HG02678 (cell line): ENCODE results near the gene FAM131A.
A peak's percentile ranks its signal among the peaks of the same experiment; 100 is the strongest.

Experiments used
- ATAC-seq: cut with Tn5 transposase; IDR thresholded peaks from one replicate; pipeline ENCODE4 v1.9.1; 2021; ENCODE audit warnings: mild to moderate bottlenecking, moderate library complexity; ENCODE audit not compliant: unreplicated experiment

The FAM131A gene

DNA sequence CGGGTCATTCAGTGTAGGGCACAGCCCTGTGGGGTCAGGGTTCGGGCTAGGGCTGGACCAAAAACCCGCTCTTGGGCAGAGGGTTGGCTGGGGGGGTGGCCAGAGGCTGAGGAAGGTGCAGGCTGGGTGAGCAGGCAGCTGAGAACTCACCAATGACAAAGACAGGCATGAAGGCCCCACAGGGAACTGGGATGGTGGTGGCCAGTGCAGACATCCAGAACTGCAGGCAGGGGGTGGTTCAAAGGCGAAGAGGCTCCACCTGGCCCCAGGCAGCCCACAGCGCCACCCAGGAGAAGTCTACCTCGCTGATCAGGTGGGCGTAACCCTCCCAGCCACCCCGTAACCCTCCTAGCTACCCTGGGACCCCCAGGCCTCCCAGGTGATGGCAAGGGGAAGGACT is 17.4 kb downstream of the FAM131A start:
- no peak for ATAC-seq

DNA sequence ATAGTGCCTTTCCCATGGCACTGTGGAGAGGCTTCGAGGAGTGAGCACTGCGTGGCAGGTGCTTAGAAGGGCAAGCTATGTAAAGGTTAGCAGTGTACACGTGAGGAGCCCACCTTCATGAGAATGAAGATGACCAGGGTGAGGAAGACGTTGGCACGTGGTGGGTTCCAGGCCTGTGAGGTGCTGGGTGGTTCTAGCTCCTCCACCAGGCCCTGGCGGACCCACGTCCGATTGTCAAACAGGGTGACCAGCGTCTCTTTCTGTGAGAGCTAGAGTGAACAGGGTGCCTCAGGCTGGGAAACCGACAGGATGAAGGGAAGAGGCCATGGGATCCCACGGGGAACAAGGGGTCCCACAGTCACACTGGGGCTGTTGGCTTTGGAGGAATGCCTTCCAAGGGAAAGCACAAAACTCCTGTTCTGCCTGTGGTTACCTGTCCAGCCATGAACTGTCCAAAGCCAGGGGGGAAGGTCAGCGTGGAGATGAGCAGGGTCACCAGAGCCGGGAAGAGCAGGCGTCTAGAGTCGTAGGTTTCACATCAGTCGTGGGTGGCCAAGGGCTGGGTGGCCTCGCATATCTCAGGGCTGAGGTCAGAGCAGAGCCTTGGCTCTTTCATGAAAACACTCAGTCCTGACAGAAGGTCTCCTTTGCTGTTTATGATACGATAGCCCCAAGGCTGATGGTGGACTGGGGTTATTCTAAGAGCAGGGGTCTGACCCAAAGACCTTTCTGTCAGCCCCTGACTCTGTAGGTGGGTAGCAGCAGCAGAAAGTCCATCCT is 18.1 kb downstream of the FAM131A start:
- ATAC-seq, result no peak

DNA sequence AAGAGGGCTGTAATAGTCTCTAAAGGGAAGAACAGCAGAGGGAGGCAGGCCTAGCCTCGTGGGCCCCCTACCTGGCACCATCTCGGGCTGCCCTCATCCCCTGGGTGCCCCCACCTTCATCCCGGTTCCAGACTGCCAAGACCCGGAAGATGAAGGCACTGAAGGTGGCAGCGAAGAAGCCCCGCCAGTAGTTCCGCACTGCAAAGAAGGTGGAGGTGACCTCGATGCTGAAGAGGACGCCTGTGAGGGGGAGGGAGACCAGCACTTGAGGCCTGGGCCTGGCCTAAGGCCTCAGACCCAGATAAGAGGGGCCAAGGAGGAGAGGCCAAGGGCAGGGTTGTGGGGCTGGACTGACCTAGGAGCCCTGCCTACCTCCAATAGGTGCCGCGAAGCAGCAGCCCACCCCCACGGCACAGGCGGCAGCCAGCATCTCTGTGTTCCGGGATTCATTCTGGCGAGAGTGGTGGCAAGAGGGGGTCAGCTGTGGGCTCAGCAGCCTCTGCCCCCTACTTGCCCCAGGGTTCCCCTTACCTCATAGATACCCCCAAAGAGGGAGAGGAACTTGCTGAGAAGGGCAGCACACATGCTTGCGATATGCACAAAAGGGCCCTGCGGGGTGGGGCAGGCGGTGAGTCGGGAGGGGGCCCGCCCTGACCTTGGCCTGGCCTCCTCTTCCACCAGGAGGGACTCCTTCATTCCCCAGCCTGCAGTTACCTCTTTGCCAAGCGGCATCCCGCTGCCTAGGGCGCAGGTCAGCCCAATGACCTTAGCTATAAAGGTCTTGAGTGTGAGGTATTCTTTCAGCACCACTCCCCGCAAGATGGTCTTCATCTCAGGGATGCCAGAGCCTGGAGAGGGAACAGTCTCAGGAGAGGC is 20.1 kb downstream of the FAM131A start:
- ATAC-seq, result no peak

GRCh38 chr3:184358124-184358767 is 20.8 kb downstream of the FAM131A start:
- ATAC-seq, result no peak

DNA sequence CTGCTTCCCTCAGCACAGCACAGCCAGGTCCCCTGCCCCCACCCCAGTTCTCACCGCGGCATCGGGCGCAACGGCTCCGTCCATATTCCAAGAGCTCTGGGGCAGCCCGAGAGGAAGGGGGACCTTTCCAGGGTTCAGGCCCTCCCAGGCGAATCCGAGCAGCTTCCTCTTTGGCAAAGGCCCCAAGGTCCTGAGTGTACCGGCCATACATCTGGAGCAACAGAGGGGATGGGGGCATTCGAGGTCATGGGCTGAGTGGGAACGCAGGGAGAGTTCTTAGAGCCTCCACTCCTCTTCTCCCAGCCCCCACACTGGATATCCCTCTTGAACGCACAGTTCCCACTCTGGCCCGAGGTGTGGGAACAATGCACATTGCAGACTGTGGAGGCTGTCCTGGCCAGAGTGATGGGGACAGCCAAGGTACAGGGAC is 21.5 kb downstream of the FAM131A start:
- ATAC-seq, result no peak

GRCh38 chr3:184359610-184360009 is 22.2 kb downstream of the FAM131A start:
- no peak for ATAC-seq

DNA sequence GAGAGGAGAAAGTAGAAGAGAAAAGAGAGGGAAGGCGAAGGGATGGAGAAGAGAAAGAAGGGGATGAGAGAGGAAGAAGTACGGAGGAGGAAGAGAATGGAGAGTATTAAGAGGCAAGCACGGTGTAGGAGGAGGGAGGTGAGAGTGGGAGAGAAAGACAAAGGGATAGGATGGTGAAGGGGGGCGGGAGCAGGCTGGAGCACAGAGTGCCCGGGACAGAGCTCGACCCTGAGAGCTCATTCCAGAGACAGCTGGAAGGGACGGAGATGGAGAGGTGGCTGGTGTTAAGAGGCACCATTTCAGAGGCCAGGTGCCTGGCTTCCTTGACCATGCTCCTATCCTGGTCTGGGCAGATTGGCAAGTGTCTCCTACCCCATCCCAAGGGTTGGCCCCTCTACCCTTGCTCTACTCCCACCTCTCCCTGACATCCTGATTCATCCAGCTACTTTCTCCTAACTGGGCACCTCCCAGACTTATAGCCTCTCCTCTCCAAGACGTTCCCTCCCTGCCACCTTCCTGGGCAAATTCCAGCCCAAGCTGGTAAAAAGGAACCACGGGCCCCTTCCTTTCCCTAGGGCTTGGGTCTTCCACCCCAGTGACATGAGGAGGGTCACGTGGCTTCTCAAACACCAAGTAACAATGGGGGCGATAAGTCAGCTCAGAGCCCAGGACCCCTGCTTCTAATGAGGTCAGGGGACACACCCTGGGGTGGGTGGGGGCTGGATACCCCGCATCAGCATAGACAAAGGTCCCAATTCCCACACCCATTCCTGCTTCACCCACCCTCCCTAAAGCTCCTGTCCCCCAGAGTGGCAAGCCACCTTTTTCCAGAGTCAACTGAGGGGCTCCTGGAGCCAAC is 22.9 kb downstream of the FAM131A start:
- ATAC-seq, result no peak

GRCh38 chr3:184360929-184361531 is 23.6 kb downstream of the FAM131A start:
- ATAC-seq, result peak; percentile 3

DNA sequence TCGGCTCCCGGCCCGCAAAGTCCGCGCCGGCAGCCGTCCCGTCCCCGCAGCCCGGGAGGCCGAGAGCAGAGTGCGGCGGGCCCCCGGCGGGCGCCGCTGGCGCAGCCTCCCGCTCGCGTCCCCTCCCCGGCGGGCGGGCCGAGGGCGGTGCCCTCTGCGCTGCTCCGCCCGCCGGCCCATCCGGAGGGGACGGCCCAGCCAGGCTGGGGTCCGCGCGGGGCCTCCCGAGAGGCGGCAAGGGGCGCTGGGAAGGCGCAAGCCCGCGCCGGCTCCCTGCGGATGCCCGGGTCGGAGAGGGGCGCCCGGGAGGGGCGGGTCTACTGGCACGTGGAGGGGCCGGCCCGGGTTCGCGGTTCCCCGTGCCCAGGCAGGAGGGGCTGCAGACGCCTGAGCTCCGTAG is 24.1 kb downstream of the FAM131A start, which contains the start of the genes CLCN2 and POLR2H:
CLCN2 (minus strand) TSS at position 74 of the 400 bp plus-strand sequence. CDS start 126 bp downstream, outside the sequence.
POLR2H (plus strand) TSS at position 179 of the 400 bp plus-strand sequence. CDS start 1,783 bp downstream, outside the sequence.
- peak; percentile 48 for ATAC-seq

DNA sequence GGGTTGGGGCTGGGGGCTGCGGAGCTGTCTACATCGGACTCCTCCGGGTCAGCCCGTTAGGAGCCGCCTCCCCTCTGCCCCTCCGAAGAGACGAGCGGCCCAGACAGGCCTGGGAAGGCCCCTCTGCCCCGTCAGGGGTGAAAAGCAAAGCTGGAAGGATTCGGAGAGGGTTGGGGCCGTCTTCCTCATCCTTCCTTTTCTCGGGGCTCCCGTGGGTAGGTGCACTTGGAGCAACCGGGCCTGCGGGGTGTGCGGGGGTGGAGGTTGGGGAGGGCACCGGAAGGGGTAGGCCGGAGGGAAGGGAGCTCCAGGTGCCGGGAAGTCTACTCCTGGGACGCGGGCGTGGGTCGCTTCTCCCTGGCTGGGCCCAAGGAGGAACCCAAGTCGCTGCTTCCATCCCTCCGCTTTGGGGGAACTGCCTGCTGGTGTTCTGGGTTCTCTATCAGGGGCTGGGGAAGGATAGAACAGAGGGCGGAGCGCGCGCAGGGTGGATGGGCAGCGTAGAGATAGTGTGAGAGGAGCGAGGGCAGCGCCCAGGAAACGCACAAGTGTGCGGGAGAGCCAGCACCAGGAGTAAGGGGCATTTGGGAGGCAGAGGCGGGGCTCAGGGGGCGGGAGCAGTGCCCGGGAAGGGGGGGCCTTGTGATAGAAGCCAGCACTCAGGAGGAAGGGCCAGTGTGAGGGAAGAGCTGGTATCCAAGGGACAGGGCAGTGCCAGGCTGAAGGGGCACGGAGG is 24.7 kb downstream of the FAM131A start:
- peak; percentile 8 for ATAC-seq

DNA sequence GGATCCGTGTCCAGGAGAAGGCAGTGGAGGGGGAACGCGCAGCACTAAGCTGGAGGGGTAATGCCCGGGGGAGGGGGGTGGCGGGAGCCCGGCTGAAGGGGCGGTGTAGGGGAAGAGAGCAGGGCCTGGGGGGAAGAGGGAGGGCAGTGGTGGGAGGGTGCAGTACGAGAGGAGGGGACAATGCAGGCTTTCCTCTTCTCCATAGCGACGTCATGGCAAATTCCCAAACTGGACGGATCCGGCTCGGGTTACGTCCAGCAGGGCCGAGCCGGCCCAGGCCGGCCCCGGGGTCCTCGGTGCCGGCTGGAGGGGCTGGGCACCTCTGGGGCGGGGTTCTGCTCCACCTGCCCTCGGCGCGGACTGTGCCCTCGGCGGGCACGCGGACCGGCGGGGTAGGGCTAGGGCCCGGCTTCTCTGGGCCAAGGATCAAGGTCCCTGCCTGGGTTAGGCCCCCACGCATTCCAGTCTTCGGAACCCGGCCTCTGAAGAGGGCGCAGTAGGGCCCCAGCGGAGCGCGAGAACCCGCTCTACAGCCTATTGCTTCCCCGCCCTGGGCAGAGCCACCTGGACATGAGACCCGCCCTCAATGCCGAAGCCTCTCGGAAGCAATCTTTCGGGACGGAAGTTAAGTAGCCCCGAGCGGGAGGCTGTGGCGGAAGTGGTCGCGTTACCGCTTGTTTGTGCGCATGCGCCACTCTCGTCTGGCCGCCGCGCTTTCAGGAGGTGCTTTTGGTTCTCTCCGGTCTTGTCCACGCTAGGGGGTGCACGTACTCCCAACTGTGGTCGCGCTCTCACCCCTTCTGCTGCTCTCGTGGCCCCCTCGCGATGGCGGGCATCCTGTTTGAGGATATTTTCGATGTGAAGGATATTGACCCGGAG is 25.5 kb downstream of the FAM131A start:
- peak; percentile 86 for ATAC-seq

- no peak for ATAC-seq
Measured at GRCh38 chr3:184366619-184367289, 29.4 kb downstream of the FAM131A start.

DNA sequence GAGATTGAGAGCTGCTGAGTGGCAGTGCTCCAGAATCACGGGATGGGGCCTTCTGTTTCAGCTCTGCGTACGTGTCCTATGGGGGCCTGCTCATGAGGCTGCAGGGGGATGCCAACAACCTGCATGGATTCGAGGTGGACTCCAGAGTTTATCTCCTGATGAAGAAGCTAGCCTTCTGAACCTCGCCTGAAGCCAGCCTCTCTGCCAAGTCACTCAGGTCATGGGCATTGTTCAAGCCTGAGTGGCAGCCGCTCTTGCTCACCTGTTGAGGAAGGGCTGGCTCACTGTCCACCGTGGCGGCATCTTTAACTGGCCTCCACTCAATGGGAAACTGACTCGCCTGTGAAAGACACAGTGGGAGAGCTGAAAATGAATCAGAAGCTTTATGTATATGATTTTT is 30.7 kb downstream of the FAM131A start:
- ATAC-seq, result no peak

DNA sequence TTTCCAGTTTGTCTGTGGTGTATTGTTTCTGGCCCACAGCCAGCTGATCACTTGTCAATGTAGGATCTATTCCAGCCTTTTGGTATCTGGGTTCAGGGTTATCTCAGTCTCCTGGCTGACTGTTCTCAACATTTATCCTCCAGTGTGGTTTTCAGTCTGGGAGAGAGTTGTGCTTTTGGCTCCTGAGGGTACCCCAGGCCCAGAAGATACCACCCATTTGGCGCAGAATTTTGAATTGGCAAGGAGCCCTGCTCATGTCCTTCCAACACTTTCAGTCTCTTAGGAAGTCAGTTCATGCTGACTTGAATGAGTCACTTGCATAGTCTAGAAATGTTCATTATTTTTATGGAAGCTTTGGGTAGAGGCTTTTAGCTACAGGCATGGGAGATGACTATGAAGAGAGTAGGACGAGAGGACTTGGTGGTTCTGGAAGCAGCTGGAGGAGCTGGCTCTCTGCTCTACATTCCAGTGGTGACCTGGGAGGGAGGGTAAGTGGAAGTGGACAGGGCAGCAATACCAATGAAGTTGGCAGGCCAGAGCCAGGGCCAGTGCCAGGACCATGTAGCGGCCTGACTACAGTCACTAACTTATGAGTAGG is 31.3 kb downstream of the FAM131A start:
- no peak for ATAC-seq

- peak; percentile 89 for ATAC-seq
Measured at GRCh38 chr3:184371570-184372018, 34.2 kb downstream of the FAM131A start.

GRCh38 chr3:184372296-184372821 is 35.0 kb downstream of the FAM131A start:
- ATAC-seq, result no peak

DNA sequence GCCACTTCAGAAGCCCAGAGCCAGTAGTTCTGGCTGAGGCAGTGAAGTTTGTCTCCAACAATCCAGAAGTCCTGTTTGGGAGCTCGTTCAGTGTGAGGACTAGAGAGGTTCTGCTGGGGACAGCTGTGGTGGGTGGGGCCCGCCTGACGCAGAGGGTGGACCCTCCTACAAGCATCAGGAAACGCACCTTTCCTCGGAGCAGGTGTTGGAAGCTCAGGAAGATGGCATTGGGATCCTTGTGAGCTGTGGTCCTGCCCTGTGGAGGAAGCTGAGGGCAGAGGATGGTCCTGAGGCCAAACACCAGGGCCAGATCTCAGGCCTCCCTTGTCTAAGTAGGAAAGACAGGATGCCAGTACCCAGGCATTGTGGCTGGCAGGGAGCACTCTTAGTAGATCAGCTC is 35.5 kb downstream of the FAM131A start:
- ATAC-seq, result no peak
